Sigmoid colon (tissue), 3 donors: ENCODE measurements around the gene CCL3.

Source experiments
- POLR2A ChIP-seq, 2 donors: fragments of 450-650 bp; IDR thresholded peaks; one replicate each; pipeline ENCODE4 v1.6.1; 2016; ENCODE audit warnings: antibody characterized with exemption in 2 of 2, mild to moderate bottlenecking in 2 of 2, moderate library complexity in 2 of 2
- TF ChIP-seq, protein P1 (sequence below), 4 experiments: fragments of 450-650 bp in 3 of 4; fragments of 200-600 bp in 1 of 4; IDR thresholded peaks; one replicate each; pipeline ENCODE4 v1.5.1; 2016 to 2019; ENCODE audit warnings: antibody characterized with exemption in 4 of 4, mild to moderate bottlenecking in 3 of 4, moderate library complexity in 2 of 4

DNA sequence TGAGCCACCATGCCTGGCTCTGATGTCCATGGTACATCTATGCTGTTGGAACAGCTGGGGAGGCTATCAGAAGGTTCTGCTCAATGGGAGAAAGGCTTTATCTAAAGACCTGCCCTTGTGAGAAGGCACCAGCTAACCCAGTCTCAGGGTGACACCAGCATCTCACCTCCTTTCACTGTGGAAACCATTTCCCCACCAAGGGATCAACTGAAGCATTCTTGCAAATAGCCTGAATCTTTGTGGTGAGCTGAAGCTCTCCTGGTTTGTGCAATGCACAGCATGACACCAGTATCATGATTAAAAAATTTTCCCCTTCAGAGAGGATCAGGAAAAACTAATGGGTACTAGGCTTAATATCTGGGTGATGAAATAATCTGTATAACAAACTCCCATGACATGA is 20.8 kb downstream of the CCL3 start:
- TF ChIP-seq, protein P1, sequence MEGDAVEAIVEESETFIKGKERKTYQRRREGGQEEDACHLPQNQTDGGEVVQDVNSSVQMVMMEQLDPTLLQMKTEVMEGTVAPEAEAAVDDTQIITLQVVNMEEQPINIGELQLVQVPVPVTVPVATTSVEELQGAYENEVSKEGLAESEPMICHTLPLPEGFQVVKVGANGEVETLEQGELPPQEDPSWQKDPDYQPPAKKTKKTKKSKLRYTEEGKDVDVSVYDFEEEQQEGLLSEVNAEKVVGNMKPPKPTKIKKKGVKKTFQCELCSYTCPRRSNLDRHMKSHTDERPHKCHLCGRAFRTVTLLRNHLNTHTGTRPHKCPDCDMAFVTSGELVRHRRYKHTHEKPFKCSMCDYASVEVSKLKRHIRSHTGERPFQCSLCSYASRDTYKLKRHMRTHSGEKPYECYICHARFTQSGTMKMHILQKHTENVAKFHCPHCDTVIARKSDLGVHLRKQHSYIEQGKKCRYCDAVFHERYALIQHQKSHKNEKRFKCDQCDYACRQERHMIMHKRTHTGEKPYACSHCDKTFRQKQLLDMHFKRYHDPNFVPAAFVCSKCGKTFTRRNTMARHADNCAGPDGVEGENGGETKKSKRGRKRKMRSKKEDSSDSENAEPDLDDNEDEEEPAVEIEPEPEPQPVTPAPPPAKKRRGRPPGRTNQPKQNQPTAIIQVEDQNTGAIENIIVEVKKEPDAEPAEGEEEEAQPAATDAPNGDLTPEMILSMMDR (IDR thresholded peaks at IDR 0.05) = no peak
- no peak for TF ChIP-seq POLR2A (IDR thresholded peaks at IDR 0.05)
